Spleen (tissue), 11 donors: Measurements from ENCODE around the gene RNASE7. TPM values are rescaled to one million over a fixed set of nuclear protein-coding genes. Genes with fewer than 3 reads are reported as not detected.
A peak's percentile ranks its signal among the peaks of the same experiment; 100 is the strongest.

ENCODE experiments used
- DNase-seq: peaks from one replicate; pipeline ENCODE4 v3.0.0-alpha.2; 2020
- H3K27ac ChIP-seq, 8 donors: fragments of 200-600 bp; sonication (generic) in 7 of 8; 1 replicate in 4 of 8; 2 replicates in 4 of 8; pipeline versions ENCODE4 v1.5.0 to v1.8.0; 2016 to 2021; ENCODE audit warnings: inconsistent platforms in 4 of 8, mild to moderate bottlenecking in 4 of 8, moderate library complexity in 1 of 8
- H3K27me3 ChIP-seq, 7 donors: fragments of 200-600 bp; sonication (generic) in 6 of 7; replicated peaks in 1 of 7; 1 replicate in 4 of 7; 2 replicates in 3 of 7; pipeline versions ENCODE4 v1.5.0 to v1.8.0; 2016 to 2021; ENCODE audit warnings: inconsistent platforms in 3 of 7, mild to moderate bottlenecking in 1 of 7
- H3K36me3 ChIP-seq, 6 donors: fragments of 200-600 bp; sonication (generic) in 5 of 6; 1 replicate in 4 of 6; 2 replicates in 2 of 6; pipeline versions ENCODE4 v1.5.0 to v1.8.0; 2016 to 2021; ENCODE audit warnings: inconsistent platforms in 2 of 6
- H3K4me1 ChIP-seq, 6 donors: fragments of 200-600 bp; sonication (generic) in 5 of 6; 1 replicate in 3 of 6; 2 replicates in 3 of 6; pipeline versions ENCODE4 v1.5.0 to v1.8.0; 2016 to 2021; ENCODE audit warnings: inconsistent platforms in 3 of 6
- H3K4me3 ChIP-seq, 8 donors: fragments of 200-600 bp; sonication (generic) in 7 of 8; 1 replicate in 4 of 8; 2 replicates in 4 of 8; pipeline versions ENCODE4 v1.5.0 to v1.8.0; 2016 to 2021; ENCODE audit warnings: inconsistent platforms in 4 of 8, mild to moderate bottlenecking in 4 of 8, moderate library complexity in 2 of 8
- H3K9me3 ChIP-seq, 8 donors: fragments of 200-600 bp; sonication (generic) in 7 of 8; 1 replicate in 4 of 8; 2 replicates in 4 of 8; pipeline versions ENCODE4 v1.5.0 to v1.8.0; 2016 to 2021; ENCODE audit warnings: inconsistent platforms in 4 of 8
- CTCF ChIP-seq, 11 experiments: fragments of 200-600 bp in 7 of 11; fragments of 450-650 bp in 4 of 11; sonication (generic) in 4 of 11; IDR thresholded peaks in 8 of 11; conservative IDR thresholded peaks in 3 of 11; 1 replicate in 7 of 11; 2 replicates in 4 of 11; pipeline versions ENCODE4 v1.4.0 to v1.8.0; 2016 to 2021; ENCODE audit warnings: antibody characterized with exemption in 11 of 11, inconsistent platforms in 4 of 11, mild to moderate bottlenecking in 1 of 11
- POLR2A ChIP-seq, 3 donors: fragments of 450-650 bp; IDR thresholded peaks; one replicate each; pipeline ENCODE4 v1.5.1; 2017; ENCODE audit warnings: antibody characterized with exemption in 3 of 3, mild to moderate bottlenecking in 1 of 3
- POLR2AphosphoS5 ChIP-seq, 3 donors: sonication (generic); formaldehyde crosslinking; IDR thresholded peaks; one replicate each; pipeline ENCODE4 v1.5.1; 2017; ENCODE audit warnings: antibody characterized with exemption in 3 of 3
- WGBS, 5 donors: extraction: QIAGEN DNeasy Blood & Tissue Kit in 3 of 5; methylation state at CpG; one replicate each; pipeline versions ENCODE4 v1.1.5 to v1.1.7; 2013 to 2018; 5-methylcytosine and 5-hydroxymethylcytosine counted together
- intact Hi-C: fragments of 100-400 bp; cut with DNase I; formaldehyde crosslinking; loops from one replicate; pipeline ENCODE4 v1.15.0; 2023; ENCODE audit warnings: low total_unique reads
- polyA plus RNA-seq, 3 donors: library from polyadenylated mRNA; stranded (reverse); fragments of 200-250 nt; gene quantifications; one replicate each; pipeline ENCODE4 v1.2.1, GENCODE V29; 2013
- total RNA-seq, 7 donors: library from RNA; depleted of rRNA in 3 of 7; stranded (reverse); fragments of >200 nt in 3 of 7; fragmentation: NEBNext Ultra II Directional in 4 of 7; extraction: Animal tissue kit (Norgen Biotek cat#: 25700) in 4 of 7; gene quantifications; one replicate each; pipeline versions ENCODE4 v1.1.0 to v1.2.1, GENCODE V29; 2016 to 2021
- donor health status: healthy with polysubstance abuse.
- donor health status: DM: no; HTN: no; CAD: no; lungs with moderate emphysema.
- donor health status: DM: no; HTN: no; CAD: no.
- donor health status: Bipolar disorder and iron deficiency.
- donor health status: healthy.
- donor health status: DM: no; HTN: no; CAD: no.
- donor health status: DM: yes; HTN: yes; CAD: no.

Gene RNASE7
- total and polyA plus RNA-seq, 10 donors = not detected

DNA sequence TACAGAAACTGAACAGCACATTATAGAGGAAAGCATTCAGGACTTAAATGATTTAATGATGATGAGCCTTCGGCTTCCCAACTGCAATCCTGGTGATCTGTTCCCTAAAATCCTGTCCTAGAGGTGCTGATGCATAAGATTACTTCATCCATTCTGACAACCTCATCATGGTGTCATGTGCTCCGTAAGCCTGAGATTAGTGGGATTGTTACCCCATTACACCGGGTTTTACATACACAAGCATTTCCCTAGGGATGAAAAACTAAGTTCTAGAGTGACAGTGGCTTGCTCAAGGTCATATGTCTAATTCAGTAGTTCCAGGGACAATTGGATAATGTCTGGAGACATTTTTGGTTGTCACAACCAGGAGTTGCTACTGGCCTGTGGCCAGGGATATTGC lies 5.0 kb upstream of the RNASE7 start:
- no peak for DNase-seq
- Histone ChIP-seq H3K9me3 (no peaks in the 10 kb centered on the region), H3K27me3 (no peaks in the 10 kb centered on the region), H3K4me1 (peaks cover 9 to 28% (median 19%) of the 10 kb centered on the region in 6 donors), H3K27ac (peak overlapping the region in 3 of 8 donors; percentile 10 to 77 (median 71)), H3K36me3 (no peaks in the 10 kb centered on the region), H3K4me3 (no peak overlapping the region)
- intact Hi-C loops = no loop called here
- WGBS, 5 donors = 81 to 92% (median 86%) methylated on average over 3 of the region's 3 CpGs
- TF ChIP-seq POLR2AphosphoS5 (IDR thresholded peaks at IDR 0.05) = no peak
- TF ChIP-seq POLR2A (IDR thresholded peaks at IDR 0.05) = no peak
- no peak for TF ChIP-seq CTCF (IDR thresholded peaks at IDR 0.05 in 8 of 11, conservative IDR thresholded peaks at IDR 0.05 in 3 of 11)

DNA sequence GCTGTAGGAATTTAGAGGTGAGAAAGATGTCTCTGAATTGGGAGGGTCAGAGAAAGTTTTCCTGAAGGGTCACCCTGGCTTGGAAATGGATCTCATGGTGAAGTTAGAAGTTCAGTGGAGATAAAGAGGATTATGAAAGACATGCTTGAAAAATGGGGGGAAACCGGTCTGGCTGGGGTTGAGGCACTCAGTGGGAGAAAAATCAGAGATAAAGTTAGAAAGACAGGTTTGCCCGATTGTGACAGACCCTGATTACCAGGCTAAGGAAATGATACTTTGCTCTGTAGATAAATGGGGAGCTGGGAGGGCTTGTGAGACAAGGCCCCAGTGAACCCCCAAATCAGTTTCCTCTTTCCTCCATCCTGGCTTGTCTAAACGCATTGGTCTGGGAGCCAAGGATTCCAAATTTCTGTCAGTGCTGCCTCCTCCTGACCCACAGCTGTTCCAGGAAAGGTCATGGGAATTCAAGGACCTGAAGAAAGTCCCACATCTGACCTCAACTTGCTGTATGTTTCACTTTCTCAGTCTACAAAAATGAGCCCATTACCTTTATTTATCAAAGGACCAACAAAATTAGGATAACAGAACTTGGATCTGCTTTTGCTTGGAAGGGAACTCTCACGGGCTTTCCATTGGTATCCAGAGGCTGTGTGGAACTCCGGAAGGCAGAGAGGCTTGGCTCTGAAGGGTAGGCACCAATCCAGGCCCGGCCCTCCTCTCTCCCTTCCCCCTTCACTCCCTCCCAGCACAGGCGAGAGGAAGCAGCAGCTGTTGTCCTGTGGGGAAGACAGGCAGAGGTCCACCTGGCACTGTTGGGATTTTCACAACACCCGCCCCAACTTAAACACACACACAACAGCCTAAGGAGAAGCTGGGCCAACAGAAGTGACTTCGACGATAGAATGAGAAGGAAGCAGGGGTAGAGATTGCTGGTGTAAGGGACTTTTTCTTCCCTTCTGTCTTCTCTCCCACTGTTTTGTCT lies 3.4 kb upstream of the RNASE7 start:
- Histone ChIP-seq H3K36me3 (no peaks in the 10 kb centered on the region), H3K9me3 (no peaks in the 10 kb centered on the region), H3K27me3 (no peaks in the 10 kb centered on the region), H3K4me3 (no peak overlapping the region), H3K27ac (peak overlapping the region; percentile 14 to 77 (median 72)), H3K4me1 (peaks cover 14 to 40% (median 28%) of the 10 kb centered on the region in 6 donors)
- DNase-seq = peak; percentile 78
- 45 to 62% (median 57%) methylated on average over 10 of the region's 10 CpGs for WGBS, 5 donors
- TF ChIP-seq CTCF (IDR thresholded peaks at IDR 0.05 in 8 of 11, conservative IDR thresholded peaks at IDR 0.05 in 3 of 11) (no peak), POLR2AphosphoS5 (IDR thresholded peaks at IDR 0.05) (peak in 2 of 3 donors; percentile 60 to 71)
- intact Hi-C loops = no loop called here

DNA sequence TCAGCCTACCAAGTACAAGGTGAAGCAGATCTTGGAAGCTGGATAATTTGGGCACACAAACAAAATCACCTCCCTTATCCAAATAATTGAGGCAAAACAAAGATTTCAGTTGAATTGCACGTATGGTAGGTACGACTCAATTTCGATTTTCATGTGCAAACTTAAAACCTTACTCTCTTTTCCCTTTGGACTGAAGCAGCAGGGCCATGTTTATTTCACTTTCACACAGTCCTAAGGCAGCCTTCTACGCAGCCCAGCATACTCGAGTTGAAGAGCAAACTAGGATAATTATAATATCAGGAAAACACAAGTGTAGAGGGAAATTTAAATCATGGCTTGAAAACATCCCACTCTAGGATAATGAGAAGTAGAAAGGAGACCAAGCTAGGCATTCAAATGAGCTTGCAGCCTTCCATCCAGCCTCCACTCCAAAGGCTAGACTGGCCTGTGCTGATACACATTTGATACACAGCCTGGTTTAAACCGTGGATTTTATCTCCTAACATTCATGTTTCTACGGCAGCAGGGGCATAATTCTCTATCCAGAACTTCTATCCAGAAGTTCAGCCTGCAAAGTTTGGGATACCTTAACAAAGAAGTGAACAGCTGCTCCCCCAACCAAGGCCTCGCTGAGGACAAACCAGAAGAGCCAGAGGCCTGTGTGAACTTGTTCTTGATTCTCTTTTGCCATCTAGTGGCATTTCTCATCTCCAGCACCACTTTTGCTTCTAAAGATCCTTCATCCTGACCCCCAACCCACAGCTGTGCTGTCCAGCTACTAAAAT lies 2.4 kb upstream of the RNASE7 start:
- DNase-seq = peak; percentile 58
- no peaks in the 10 kb centered on the region for H3K27me3 ChIP-seq
- H3K4me1 ChIP-seq = peaks cover 14 to 51% (median 35%) of the 10 kb centered on the region in 6 donors
- peak; percentile 38 to 72 (median 60) for TF ChIP-seq CTCF (IDR thresholded peaks at IDR 0.05 in 8 of 11, conservative IDR thresholded peaks at IDR 0.05 in 3 of 11)
- TF ChIP-seq POLR2A (IDR thresholded peaks at IDR 0.05) = no peak
- no peak for TF ChIP-seq POLR2AphosphoS5 (IDR thresholded peaks at IDR 0.05)
- H3K27ac ChIP-seq = peak overlapping the region; percentile 14 to 77 (median 72)
- no peaks in the 10 kb centered on the region for H3K9me3 ChIP-seq
- H3K36me3 ChIP-seq = no peaks in the 10 kb centered on the region
- intact Hi-C loops = no loop called here
- 54 to 65% (median 59%) methylated on average over 8 of the region's 8 CpGs for WGBS, 5 donors
- H3K4me3 ChIP-seq = no peak overlapping the region
